Smooth muscle cell (in vitro differentiated cells): Measurements from ENCODE around the gene AGPAT4. TPM values are rescaled to one million over a fixed set of nuclear protein-coding genes. Genes with fewer than 3 reads are reported as not detected.
A peak's percentile ranks its signal among the peaks of the same experiment; 100 is the strongest.

ENCODE experiments used
- DNase-seq: peaks from one replicate; lab custom pipeline; 2025; ENCODE audit not compliant: unreplicated experiment; lab: John Stamatoyannopoulos, UW
- H2AFZ ChIP-seq: fragments of 200-600 bp; sonication (generic); 2 replicates; pipeline ENCODE4 v1.6.0; 2016; ENCODE audit warnings: antibody characterized with exemption, low read depth, mild to moderate bottlenecking
- H3F3A ChIP-seq: fragments of 200-600 bp; sonication (generic); 2 replicates; pipeline ENCODE4 v1.6.0; 2017; ENCODE audit warnings: antibody characterized with exemption, low read depth
- H3K27ac ChIP-seq: fragments of 200-600 bp; sonication (generic); 2 replicates; pipeline ENCODE4 v1.5.1; 2016; ENCODE audit warnings: low read depth, mild to moderate bottlenecking
- H3K27me3 ChIP-seq: fragments of 200-600 bp; sonication (generic); 2 replicates; pipeline ENCODE4 v1.6.1; 2016; ENCODE audit warnings: low read depth, mild to moderate bottlenecking
- H3K36me3 ChIP-seq: fragments of 200-600 bp; sonication (generic); 2 replicates; pipeline ENCODE4 v1.5.1; 2016; ENCODE audit warnings: low read depth
- H3K4me1 ChIP-seq: fragments of 200-600 bp; sonication (generic); 2 replicates; pipeline ENCODE4 v1.5.1; 2016; ENCODE audit warnings: low read depth
- H3K4me2 ChIP-seq: fragments of 200-600 bp; sonication (generic); 2 replicates; pipeline ENCODE4 v1.6.0; 2016; ENCODE audit warnings: mild to moderate bottlenecking
- H3K4me3 ChIP-seq: fragments of 200-600 bp; sonication (generic); 2 replicates; pipeline ENCODE4 v1.5.1; 2016; ENCODE audit warnings: mild to moderate bottlenecking
- H3K79me2 ChIP-seq: fragments of 200-600 bp; sonication (generic); 2 replicates; pipeline ENCODE4 v1.6.0; 2016; ENCODE audit warnings: low read depth, mild to moderate bottlenecking
- H3K9ac ChIP-seq: fragments of 200-600 bp; sonication (generic); 2 replicates; pipeline ENCODE4 v1.6.0; 2016; ENCODE audit warnings: low read depth
- H3K9me3 ChIP-seq: fragments of 200-600 bp; sonication (generic); replicated peaks from 2 replicates; pipeline ENCODE4 v1.5.1; 2016; ENCODE audit warnings: low read depth
- H4K20me1 ChIP-seq: fragments of 200-600 bp; sonication (generic); 2 replicates; pipeline ENCODE4 v1.6.0; 2016; ENCODE audit warnings: low read depth
- WGBS: methylation state at CpG from one replicate; pipeline ENCODE4 v1.1.7; 2016; ENCODE audit warnings: low lambda C conversion rate; 5-methylcytosine and 5-hydroxymethylcytosine counted together
- polyA plus RNA-seq: library from polyadenylated mRNA; unstranded; fragments of >200 nt; fragmentation: Nextera tagmentation; extraction: Ambion mirVana; gene quantifications from 2 replicates; pipeline ENCODE4 v1.2.1, GENCODE V29; 2016
- total RNA-seq: library from RNA; depleted of rRNA; stranded (reverse); fragments of >200 nt; gene quantifications from 2 replicates; pipeline ENCODE4 v1.2.3, GENCODE V29; 2014
- TF ChIP-seq, protein P1 (sequence below): fragments of 200-600 bp; sonication (generic); IDR thresholded peaks from 2 replicates; pipeline ENCODE4 v1.5.1; 2017; ENCODE audit warnings: borderline replicate concordance, mild to moderate bottlenecking, antibody characterized with exemption; ENCODE audit not compliant: insufficient read depth, poor library complexity, severe bottlenecking

The AGPAT4 gene
- total and polyA plus RNA-seq, 2 experiments from 2014 or later, result 51.4 to 51.8 TPM

- H3K4me3 ChIP-seq, result no peak overlapping the region
- H3K36me3 ChIP-seq, result no peaks in the 10 kb centered on the region
- DNase-seq, result no peak
- H3K27me3 ChIP-seq, result no peaks in the 10 kb centered on the region
- H3F3A ChIP-seq, result peaks cover 8% of the 10 kb centered on the region
- WGBS, result 96% methylated on average over 2 of the region's 2 CpGs
- H3K4me2 ChIP-seq, result no peak overlapping the region
- peak overlapping the region; percentile 50 for H3K27ac ChIP-seq
- TF ChIP-seq, protein P1, sequence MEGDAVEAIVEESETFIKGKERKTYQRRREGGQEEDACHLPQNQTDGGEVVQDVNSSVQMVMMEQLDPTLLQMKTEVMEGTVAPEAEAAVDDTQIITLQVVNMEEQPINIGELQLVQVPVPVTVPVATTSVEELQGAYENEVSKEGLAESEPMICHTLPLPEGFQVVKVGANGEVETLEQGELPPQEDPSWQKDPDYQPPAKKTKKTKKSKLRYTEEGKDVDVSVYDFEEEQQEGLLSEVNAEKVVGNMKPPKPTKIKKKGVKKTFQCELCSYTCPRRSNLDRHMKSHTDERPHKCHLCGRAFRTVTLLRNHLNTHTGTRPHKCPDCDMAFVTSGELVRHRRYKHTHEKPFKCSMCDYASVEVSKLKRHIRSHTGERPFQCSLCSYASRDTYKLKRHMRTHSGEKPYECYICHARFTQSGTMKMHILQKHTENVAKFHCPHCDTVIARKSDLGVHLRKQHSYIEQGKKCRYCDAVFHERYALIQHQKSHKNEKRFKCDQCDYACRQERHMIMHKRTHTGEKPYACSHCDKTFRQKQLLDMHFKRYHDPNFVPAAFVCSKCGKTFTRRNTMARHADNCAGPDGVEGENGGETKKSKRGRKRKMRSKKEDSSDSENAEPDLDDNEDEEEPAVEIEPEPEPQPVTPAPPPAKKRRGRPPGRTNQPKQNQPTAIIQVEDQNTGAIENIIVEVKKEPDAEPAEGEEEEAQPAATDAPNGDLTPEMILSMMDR, result no peak
- no peak overlapping the region for H3K9ac ChIP-seq
- H3K9me3 ChIP-seq, result no peaks in the 10 kb centered on the region
- H2AFZ ChIP-seq, result no peak overlapping the region
- H3K79me2 ChIP-seq, result peaks cover 86% of the 10 kb centered on the region
- no peaks in the 10 kb centered on the region for H4K20me1 ChIP-seq
- peaks cover 3% of the 10 kb centered on the region for H3K4me1 ChIP-seq
Observed at GRCh38 chr6:161210857-161211256, 63.0 kb downstream of the AGPAT4 start.

DNA sequence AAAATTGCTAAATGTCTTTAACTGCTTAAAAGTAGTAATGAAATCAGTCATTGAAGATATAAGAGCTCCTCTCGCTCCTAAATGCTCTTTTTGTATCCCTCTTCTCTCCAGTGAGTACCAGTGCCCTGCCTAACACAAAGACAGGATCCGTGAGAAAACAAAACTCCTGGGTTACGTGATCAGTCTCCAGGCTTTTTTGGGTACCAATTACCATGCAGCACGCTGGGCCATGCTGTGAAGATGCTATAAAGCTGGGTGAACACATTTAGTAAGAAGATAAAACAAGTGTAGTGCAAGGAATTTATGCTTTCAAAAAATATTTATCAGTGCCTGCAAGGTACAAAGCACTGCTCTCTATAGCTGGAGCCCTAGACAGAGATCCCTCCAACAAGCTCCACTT is 66.7 kb downstream of the AGPAT4 start:
- Histone ChIP-seq H3K9me3 (no peaks in the 10 kb centered on the region), H3K4me3 (no peak overlapping the region), H3K36me3 (no peaks in the 10 kb centered on the region), H3K27ac (peak overlapping the region; percentile 67), H2AFZ (no peak overlapping the region), H3K27me3 (no peaks in the 10 kb centered on the region), H3K79me2 (peaks cover 98% of the 10 kb centered on the region), H4K20me1 (peaks cover 3% of the 10 kb centered on the region), H3K4me2 (peak overlapping the region; percentile 21), H3K9ac (no peak overlapping the region), H3F3A (peaks cover 10% of the 10 kb centered on the region), H3K4me1 (peaks cover 3% of the 10 kb centered on the region)
- no peak for DNase-seq
- WGBS, result 53% methylated on average over 4 of the region's 4 CpGs
- TF ChIP-seq, protein P1, result no peak

- peak overlapping the region; percentile 32 for H3K4me2 ChIP-seq
Observed at GRCh38 chr6:161204866-161205557, 68.8 kb downstream of the AGPAT4 start.

More at GRCh38 chr6:161204866-161205557, 68.8 kb downstream of the AGPAT4 start:
- Histone ChIP-seq H3K9me3 (no peaks in the 10 kb centered on the region), H2AFZ (no peak overlapping the region), H3K4me3 (no peak overlapping the region), H3F3A (peaks cover 7% of the 10 kb centered on the region), H4K20me1 (peaks cover 14% of the 10 kb centered on the region), H3K36me3 (no peaks in the 10 kb centered on the region), H3K27ac (peak overlapping the region; percentile 24), H3K4me1 (peaks cover 3% of the 10 kb centered on the region), H3K9ac (no peak overlapping the region), H3K79me2 (peaks cover 88% of the 10 kb centered on the region), H3K27me3 (no peaks in the 10 kb centered on the region)
- TF ChIP-seq, protein P1, result no peak
- 78% methylated on average over 11 of the region's 11 CpGs for WGBS
- no peak for DNase-seq
